Measurements from ENCODE around the gene SLAMF8. TPM values are rescaled to one million over a fixed set of nuclear protein-coding genes. Genes with fewer than 3 reads are reported as not detected.

SLAMF8 gene
- total and polyA plus RNA-seq, 2 donors (not counting 1 experiment from before 2014, with no cell fraction given), result 0.54 TPM; not detected in 1

DNA sequence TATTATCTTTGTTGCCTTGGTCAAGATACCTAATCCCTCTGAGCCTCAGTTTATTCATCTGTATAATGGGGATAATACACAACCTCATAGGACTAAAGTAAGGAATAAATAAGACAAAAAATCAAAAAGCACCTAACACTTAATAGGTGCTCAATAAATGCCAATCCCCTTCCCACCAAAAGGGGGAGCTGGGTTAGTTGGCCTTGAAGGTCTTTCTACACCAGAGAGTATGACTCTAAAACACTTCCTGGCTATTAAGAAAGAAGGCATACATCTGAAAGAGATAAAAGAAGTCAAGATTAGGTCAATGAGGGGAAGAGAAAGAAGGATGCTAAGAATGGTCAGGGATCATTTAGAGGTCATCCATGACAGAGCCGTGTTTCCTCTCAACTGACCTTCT, 24.7 kb downstream of the SLAMF8 start:
- Histone ChIP-seq H3K4me2 (replicated peaks; ENCODE audit: low read depth, low read length, poor library complexity, severe bottlenecking) (no peak overlapping the region), H3K27me3 (replicated peaks in 1 of 4; ENCODE audit: control extremely low read depth in 1 of 4, control insufficient read depth in 3 of 4, insufficient read depth in 4 of 4, low read length in 3 of 4) (peaks cover 0 to 27% (median 4%) of the 10 kb centered on the region in 4 experiments), H3K9me3 (ENCODE audit: control extremely low read depth in 1 of 3, control insufficient read depth in 2 of 3, insufficient read depth in 1 of 3, low read length in 2 of 3) (no peaks in the 10 kb centered on the region), H3K4me1 (ENCODE audit: control insufficient read depth in 2 of 2, insufficient read depth in 2 of 2, low read length in 2 of 2) (peaks cover 5 to 13% of the 10 kb centered on the region in 2 donors), H3K27ac (ENCODE audit: low read length in 2 of 2) (no peak overlapping the region), H3K4me3 (ENCODE audit: control extremely low read depth in 1 of 5, extremely low read depth in 1 of 5, insufficient read depth in 1 of 5, low read depth in 2 of 5, low read length in 4 of 5) (no peak overlapping the region), H3K79me2 (ENCODE audit: control insufficient read depth, insufficient read depth, low read length) (no peaks in the 10 kb centered on the region), H2AFZ (ENCODE audit: insufficient read depth, low read depth, low read length, poor library complexity, severe bottlenecking) (no peak overlapping the region), H4K20me1 (ENCODE audit: control insufficient read depth, insufficient read depth, low read length, poor library complexity, severe bottlenecking) (no peaks in the 10 kb centered on the region), H3K9ac (ENCODE audit: low read length) (no peak overlapping the region), H3K36me3 (replicated peaks in 1 of 2; ENCODE audit: control extremely low read depth in 1 of 2, control insufficient read depth in 1 of 2, extremely low read depth in 1 of 2, insufficient read depth in 2 of 2, low read length in 1 of 2) (no peaks in the 10 kb centered on the region)
- WGBS (ENCODE audit: insufficient coverage), result no CpG with 5 or more reads among the region's 1 CpG
- H3K27me3 Mint-ChIP-seq, result peaks cover 18% of the 10 kb centered on the region
- no peak overlapping the region for H3K4me3 Mint-ChIP-seq
- no peak overlapping the region for H3K27ac Mint-ChIP-seq
- TF ChIP-seq, protein P1, sequence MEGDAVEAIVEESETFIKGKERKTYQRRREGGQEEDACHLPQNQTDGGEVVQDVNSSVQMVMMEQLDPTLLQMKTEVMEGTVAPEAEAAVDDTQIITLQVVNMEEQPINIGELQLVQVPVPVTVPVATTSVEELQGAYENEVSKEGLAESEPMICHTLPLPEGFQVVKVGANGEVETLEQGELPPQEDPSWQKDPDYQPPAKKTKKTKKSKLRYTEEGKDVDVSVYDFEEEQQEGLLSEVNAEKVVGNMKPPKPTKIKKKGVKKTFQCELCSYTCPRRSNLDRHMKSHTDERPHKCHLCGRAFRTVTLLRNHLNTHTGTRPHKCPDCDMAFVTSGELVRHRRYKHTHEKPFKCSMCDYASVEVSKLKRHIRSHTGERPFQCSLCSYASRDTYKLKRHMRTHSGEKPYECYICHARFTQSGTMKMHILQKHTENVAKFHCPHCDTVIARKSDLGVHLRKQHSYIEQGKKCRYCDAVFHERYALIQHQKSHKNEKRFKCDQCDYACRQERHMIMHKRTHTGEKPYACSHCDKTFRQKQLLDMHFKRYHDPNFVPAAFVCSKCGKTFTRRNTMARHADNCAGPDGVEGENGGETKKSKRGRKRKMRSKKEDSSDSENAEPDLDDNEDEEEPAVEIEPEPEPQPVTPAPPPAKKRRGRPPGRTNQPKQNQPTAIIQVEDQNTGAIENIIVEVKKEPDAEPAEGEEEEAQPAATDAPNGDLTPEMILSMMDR (IDR thresholded peaks at IDR 0.05), result no peak
- TF ChIP-seq EZH2 (IDR thresholded peaks at IDR 0.05; ENCODE audit: borderline replicate concordance, insufficient read depth, low read depth, low read length, poor library complexity, severe bottlenecking), result no peak
- no peaks in the 10 kb centered on the region for H3K9me3 Mint-ChIP-seq (ENCODE audit: insufficient read depth)
- POLR2A ChIA-PET, result no interaction called here
- CTCF ChIA-PET, result interaction anchor here (0.8 to 1.8 kb wide), 8 partner anchors 9 to 52 kb away, joined by 3 to 5 read pairs (median 4); no protein-coding TSS in a partner anchor
- intact Hi-C loops (cut with micrococcal nuclease), result loop anchor here (5.0 kb wide), 1 partner anchor 86 kb away; no protein-coding TSS in a partner anchor
- DNase-seq (no peak), ATAC-seq (ENCODE audit: low read depth) (no peak)
- peaks cover 12% of the 10 kb centered on the region for H3K4me1 Mint-ChIP-seq

DNA sequence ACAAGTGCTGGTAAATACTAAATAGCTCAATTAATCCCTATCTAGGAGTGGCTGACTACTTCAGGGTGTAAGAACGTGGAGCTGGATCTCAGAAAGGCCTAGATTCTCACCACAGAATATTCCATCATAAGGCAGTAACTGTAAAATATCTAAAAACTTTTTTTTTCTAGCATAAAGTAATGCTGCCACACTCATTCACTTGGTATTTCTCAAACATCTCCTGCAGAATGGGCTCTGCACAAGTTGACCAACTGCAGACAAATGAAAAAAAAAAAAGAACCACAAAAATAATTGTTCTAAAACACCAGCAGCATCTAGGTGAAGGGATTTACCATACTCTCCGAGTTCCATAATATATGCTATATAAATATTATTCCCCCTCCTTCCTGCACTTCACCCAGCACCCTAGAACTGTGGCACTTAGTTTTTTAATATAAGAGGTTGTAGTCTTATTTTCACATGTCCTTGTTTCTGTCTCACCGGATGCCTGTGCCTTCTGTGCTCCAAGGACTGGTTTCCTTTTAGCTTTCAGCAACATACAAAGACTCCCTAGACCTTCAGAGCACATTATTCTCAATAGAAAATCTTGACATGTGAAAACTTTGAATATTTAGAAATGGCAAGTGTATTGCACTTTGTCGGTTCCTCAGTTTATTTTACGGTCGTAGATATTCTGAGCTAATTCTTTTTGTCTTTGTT, 26.9 kb downstream of the SLAMF8 start:
- H3K79me2 ChIP-seq (ENCODE audit: control insufficient read depth, insufficient read depth, low read length), result no peaks in the 10 kb centered on the region
- peak overlapping the region in 3 of 5 experiments; percentile 52 to 64 (median 59) for H3K4me3 ChIP-seq (ENCODE audit: control extremely low read depth in 1 of 5, extremely low read depth in 1 of 5, insufficient read depth in 1 of 5, low read depth in 2 of 5, low read length in 4 of 5)
- no peaks in the 10 kb centered on the region for H3K9me3 ChIP-seq (ENCODE audit: control extremely low read depth in 1 of 3, control insufficient read depth in 2 of 3, insufficient read depth in 1 of 3, low read length in 2 of 3)
- Mint-ChIP-seq H3K9me3 (ENCODE audit: insufficient read depth) (no peaks in the 10 kb centered on the region), H3K4me1 (peaks cover 12% of the 10 kb centered on the region), H3K4me3 (peak overlapping the region; percentile 70), H3K27me3 (peaks cover 6% of the 10 kb centered on the region), H3K27ac (peak overlapping the region; percentile 27)
- TF ChIP-seq, protein P1 (IDR thresholded peaks at IDR 0.05), result no peak
- no peak for TF ChIP-seq EZH2 (IDR thresholded peaks at IDR 0.05; ENCODE audit: borderline replicate concordance, insufficient read depth, low read depth, low read length, poor library complexity, severe bottlenecking)
- POLR2A ChIA-PET, result interaction anchor here (0.8 to 1.1 kb wide), 3 partner anchors 68 to 71 kb away, joined by 3 read pairs; partner anchors contain the start of gene TAGLN2
- no peaks in the 10 kb centered on the region for H4K20me1 ChIP-seq (ENCODE audit: control insufficient read depth, insufficient read depth, low read length, poor library complexity, severe bottlenecking)
- DNase-seq (no peak), ATAC-seq (ENCODE audit: low read depth) (no peak)
- no peak overlapping the region for H3K27ac ChIP-seq (ENCODE audit: low read length in 2 of 2)
- H3K4me1 ChIP-seq (ENCODE audit: control insufficient read depth in 2 of 2, insufficient read depth in 2 of 2, low read length in 2 of 2), result peaks cover 5 to 13% of the 10 kb centered on the region in 2 donors
- H3K4me2 ChIP-seq (replicated peaks; ENCODE audit: low read depth, low read length, poor library complexity, severe bottlenecking), result peak overlapping the region; percentile 92
- intact Hi-C loops (cut with micrococcal nuclease), result loop anchor here (1.0 to 5.0 kb wide), 3 partner anchors 37 to 153 kb away; no protein-coding TSS in a partner anchor
- CTCF ChIA-PET, result interaction anchor here (1.1 to 1.5 kb wide), 5 partner anchors 36 to 154 kb away, joined by 3 to 4 read pairs (median 3); no protein-coding TSS in a partner anchor
- H2AFZ ChIP-seq (ENCODE audit: insufficient read depth, low read depth, low read length, poor library complexity, severe bottlenecking), result peak overlapping the region; percentile 81
- H3K9ac ChIP-seq (ENCODE audit: low read length), result no peak overlapping the region
- 7% methylated on average over 3 of the region's 6 CpGs for WGBS (ENCODE audit: insufficient coverage)
- peaks cover 0 to 27% (median 4%) of the 10 kb centered on the region in 4 experiments for H3K27me3 ChIP-seq (replicated peaks in 1 of 4; ENCODE audit: control extremely low read depth in 1 of 4, control insufficient read depth in 3 of 4, insufficient read depth in 4 of 4, low read length in 3 of 4)
- no peaks in the 10 kb centered on the region for H3K36me3 ChIP-seq (replicated peaks in 1 of 2; ENCODE audit: control extremely low read depth in 1 of 2, control insufficient read depth in 1 of 2, extremely low read depth in 1 of 2, insufficient read depth in 2 of 2, low read length in 1 of 2)
